Measurements from ENCODE around the gene CACNA1G.
A peak's percentile ranks its signal among the peaks of the same experiment; 100 is the strongest.

CACNA1G gene

GRCh38 chr17:50537721-50538548, 22.6 kb upstream of the CACNA1G start:
- no peak for TF ChIP-seq ZFX (IDR thresholded peaks at IDR 0.05; ENCODE audit: borderline replicate concordance)
- no peak for TF ChIP-seq CTCF (IDR thresholded peaks at IDR 0.05)
- H3K27ac ChIP-seq = peak overlapping the region; percentile 100

GRCh38 chr17:50538549-50539410, 21.7 kb upstream of the CACNA1G start:
- TF ChIP-seq ZFX (IDR thresholded peaks at IDR 0.05; ENCODE audit: borderline replicate concordance) (no peak), CTCF (IDR thresholded peaks at IDR 0.05) (no peak)
- H3K27ac ChIP-seq = peak overlapping the region; percentile 100

- peak overlapping the region; percentile 100 for H3K27ac ChIP-seq
- TF ChIP-seq ZFX (IDR thresholded peaks at IDR 0.05; ENCODE audit: borderline replicate concordance) (no peak), CTCF (IDR thresholded peaks at IDR 0.05) (no peak)
Measured at GRCh38 chr17:50539762-50540559, 20.6 kb upstream of the CACNA1G start.

GRCh38 chr17:50540560-50541401, 19.7 kb upstream of the CACNA1G start:
- TF ChIP-seq CTCF (IDR thresholded peaks at IDR 0.05) = no peak
- TF ChIP-seq ZFX (IDR thresholded peaks at IDR 0.05; ENCODE audit: borderline replicate concordance) = no peak

GRCh38 chr17:50541402-50541715, 19.2 kb upstream of the CACNA1G start:
- TF ChIP-seq ZFX (IDR thresholded peaks at IDR 0.05; ENCODE audit: borderline replicate concordance) (no peak), CTCF (IDR thresholded peaks at IDR 0.05) (no peak)
- peak overlapping the region; percentile 100 for H3K27ac ChIP-seq

More at GRCh38 chr17:50540560-50541401, 19.7 kb upstream of the CACNA1G start:
- peak overlapping the region; percentile 100 for H3K27ac ChIP-seq

All from 22Rv1 (cell line).